ENCODE results near the gene PPP1CC.
A peak's percentile ranks its signal among the peaks of the same experiment; 100 is the strongest.
"Not testable (repeated sequence)": the region's sequence is repeated elsewhere in the genome, so short reads cannot be mapped to it uniquely, and the experiment has no call there.

The PPP1CC gene

GRCh38 chr12:110737532-110737931 lies 5.2 kb downstream of the PPP1CC start:
- Mint-ChIP-seq H3K9me3 (no peaks in the 10 kb centered on the region), H3K4me3 (peak overlapping the region in 1 of 3 experiments; percentile 10), H3K27ac (no peak overlapping the region), H3K27me3 (ENCODE audit: low read depth) (no peaks in the 10 kb centered on the region), H3K36me3 (ENCODE audit: low read depth) (peaks cover 26% of the 10 kb centered on the region), H3K4me1 (peaks cover 48% of the 10 kb centered on the region)
- TF ChIP-seq CTCF (IDR thresholded peaks at IDR 0.05; ENCODE audit: unreplicated experiment in 3 of 3): no peak

- Mint-ChIP-seq H3K4me1 (peaks cover 54% of the 10 kb centered on the region), H3K36me3 (ENCODE audit: low read depth) (peaks cover 31% of the 10 kb centered on the region)
- not testable (repeated sequence) for H3K9me3 Mint-ChIP-seq; H3K27ac Mint-ChIP-seq; H3K27me3 Mint-ChIP-seq (ENCODE audit: low read depth); H3K4me3 Mint-ChIP-seq
These were observed 5.7 kb downstream of the PPP1CC start for GRCh38 chr12:110737016-110737415.

GRCh38 chr12:110733900-110734299 lies 8.8 kb downstream of the PPP1CC start:
- Mint-ChIP-seq H3K9me3 (no peaks in the 10 kb centered on the region), H3K4me3 (no peak overlapping the region), H3K36me3 (ENCODE audit: low read depth) (peaks cover 55% of the 10 kb centered on the region), H3K27ac (no peak overlapping the region), H3K4me1 (peaks cover 34% of the 10 kb centered on the region), H3K27me3 (ENCODE audit: low read depth) (no peaks in the 10 kb centered on the region)
- no peak for TF ChIP-seq CTCF (IDR thresholded peaks at IDR 0.05; ENCODE audit: unreplicated experiment in 3 of 3)

GRCh38 chr12:110733089-110733715 lies 9.5 kb downstream of the PPP1CC start:
- peaks cover 27% of the 10 kb centered on the region for H3K4me1 Mint-ChIP-seq
- no peaks in the 10 kb centered on the region for H3K27me3 Mint-ChIP-seq (ENCODE audit: low read depth)
- no peak overlapping the region for H3K27ac Mint-ChIP-seq
- no peak overlapping the region for H3K4me3 Mint-ChIP-seq
- no peaks in the 10 kb centered on the region for H3K9me3 Mint-ChIP-seq
- peaks cover 56% of the 10 kb centered on the region for H3K36me3 Mint-ChIP-seq (ENCODE audit: low read depth)
- TF ChIP-seq CTCF (IDR thresholded peaks at IDR 0.05; ENCODE audit: unreplicated experiment in 3 of 3): no peak

GRCh38 chr12:110732572-110732971 lies 10.1 kb downstream of the PPP1CC start:
- Mint-ChIP-seq H3K27me3 (ENCODE audit: low read depth) (no peaks in the 10 kb centered on the region), H3K36me3 (ENCODE audit: low read depth) (peaks cover 59% of the 10 kb centered on the region), H3K4me3 (no peak overlapping the region), H3K4me1 (peaks cover 26% of the 10 kb centered on the region), H3K27ac (no peak overlapping the region), H3K9me3 (no peaks in the 10 kb centered on the region)
- no peak for TF ChIP-seq CTCF (IDR thresholded peaks at IDR 0.05; ENCODE audit: unreplicated experiment in 3 of 3)

GRCh38 chr12:110731479-110731878 lies 11.2 kb downstream of the PPP1CC start:
- TF ChIP-seq CTCF (IDR thresholded peaks at IDR 0.05; ENCODE audit: unreplicated experiment in 3 of 3): no peak

More at GRCh38 chr12:110731479-110731878, 11.2 kb downstream of the PPP1CC start:
- peaks cover 26% of the 10 kb centered on the region for H3K4me1 Mint-ChIP-seq
- no peak overlapping the region for H3K4me3 Mint-ChIP-seq
- peaks cover 68% of the 10 kb centered on the region for H3K36me3 Mint-ChIP-seq (ENCODE audit: low read depth)
- no peak overlapping the region for H3K27ac Mint-ChIP-seq
- no peaks in the 10 kb centered on the region for H3K27me3 Mint-ChIP-seq (ENCODE audit: low read depth)
- H3K9me3 Mint-ChIP-seq: no peaks in the 10 kb centered on the region
